Uterus (tissue), 4 donors: ENCODE data around the gene CCDC106. TPM values are rescaled to one million over a fixed set of nuclear protein-coding genes. Genes with fewer than 3 reads are reported as not detected.

Experiments used
- DNase-seq, 2 donors: peaks; one replicate each; pipeline ENCODE4 v3.0.0-alpha.2; 2019 to 2020
- H3K27ac ChIP-seq, 2 donors: fragments of 200-600 bp; sonication (generic); 1 replicate in 1 of 2; 2 replicates in 1 of 2; pipeline ENCODE4 v1.5.1; 2016 to 2018
- H3K27me3 ChIP-seq, 2 donors: fragments of 200-600 bp; sonication (generic); one replicate each; pipeline ENCODE4 v1.5.1; 2018 to 2019; ENCODE audit warnings: control low read depth in 1 of 2
- H3K36me3 ChIP-seq, 2 donors: fragments of 200-600 bp; sonication (generic); one replicate each; pipeline ENCODE4 v1.5.1; 2019; ENCODE audit warnings: control low read depth in 1 of 2
- H3K4me1 ChIP-seq, 2 donors: fragments of 200-600 bp; sonication (generic); one replicate each; pipeline ENCODE4 v1.5.1; 2018 to 2019; ENCODE audit warnings: control low read depth in 1 of 2
- H3K4me3 ChIP-seq, 2 donors: fragments of 200-600 bp; sonication (generic); 1 replicate in 1 of 2; 2 replicates in 1 of 2; pipeline ENCODE4 v1.5.1; 2018 to 2019; ENCODE audit warnings: mild to moderate bottlenecking in 1 of 2
- H3K9me3 ChIP-seq, 2 donors: fragments of 200-600 bp; sonication (generic); one replicate each; pipeline ENCODE4 v1.5.1; 2019; ENCODE audit warnings: control low read depth in 1 of 2
- POLR2A ChIP-seq, 2 donors: fragments of 450-650 bp; IDR thresholded peaks; one replicate each; pipeline ENCODE4 v1.6.1; 2016; ENCODE audit warnings: antibody characterized with exemption in 2 of 2, mild to moderate bottlenecking in 1 of 2, moderate library complexity in 1 of 2
- intact Hi-C: fragments of 100-400 bp; cut with DNase I; formaldehyde crosslinking; loops from one replicate; pipeline ENCODE4 v1.15.1; 2023; ENCODE audit warnings: low total_unique reads
- total RNA-seq, 4 donors: library from RNA; depleted of rRNA in 3 of 4; stranded (reverse); fragments of >200 nt in 3 of 4; gene quantifications; one replicate each; pipeline versions ENCODE4 v1.1.0 to v1.2.4, GENCODE V29; 2014 to 2023
- TF ChIP-seq, protein P1 (sequence below), 4 experiments: fragments of 200-600 bp in 2 of 4; fragments of 450-650 bp in 2 of 4; sonication (generic) in 2 of 4; IDR thresholded peaks; one replicate each; pipeline ENCODE4 v1.5.1; 2016 to 2019; ENCODE audit warnings: antibody characterized with exemption in 4 of 4, mild to moderate bottlenecking in 2 of 4, moderate library complexity in 1 of 4
- donor health status: DM: yes; HTN: yes; CAD: no.

The CCDC106 gene
- total RNA-seq, 4 donors from 2014 or later, result 2.9 to 25.0 (median 6.7) TPM

- DNase-seq, result no peak
- intact Hi-C loops, result no loop called here
- no peak overlapping the region for H3K4me3 ChIP-seq
Observed at GRCh38 chr19:55689411-55690108, 41.5 kb downstream of the CCDC106 start.

GRCh38 chr19:55690109-55690768, 42.2 kb downstream of the CCDC106 start:
- no peaks in the 10 kb centered on the region for H3K27me3 ChIP-seq
- no peak overlapping the region for H3K4me3 ChIP-seq
- no peaks in the 10 kb centered on the region for H3K9me3 ChIP-seq
- H3K4me1 ChIP-seq, result no peaks in the 10 kb centered on the region
- no peak for DNase-seq
- TF ChIP-seq, protein P1, sequence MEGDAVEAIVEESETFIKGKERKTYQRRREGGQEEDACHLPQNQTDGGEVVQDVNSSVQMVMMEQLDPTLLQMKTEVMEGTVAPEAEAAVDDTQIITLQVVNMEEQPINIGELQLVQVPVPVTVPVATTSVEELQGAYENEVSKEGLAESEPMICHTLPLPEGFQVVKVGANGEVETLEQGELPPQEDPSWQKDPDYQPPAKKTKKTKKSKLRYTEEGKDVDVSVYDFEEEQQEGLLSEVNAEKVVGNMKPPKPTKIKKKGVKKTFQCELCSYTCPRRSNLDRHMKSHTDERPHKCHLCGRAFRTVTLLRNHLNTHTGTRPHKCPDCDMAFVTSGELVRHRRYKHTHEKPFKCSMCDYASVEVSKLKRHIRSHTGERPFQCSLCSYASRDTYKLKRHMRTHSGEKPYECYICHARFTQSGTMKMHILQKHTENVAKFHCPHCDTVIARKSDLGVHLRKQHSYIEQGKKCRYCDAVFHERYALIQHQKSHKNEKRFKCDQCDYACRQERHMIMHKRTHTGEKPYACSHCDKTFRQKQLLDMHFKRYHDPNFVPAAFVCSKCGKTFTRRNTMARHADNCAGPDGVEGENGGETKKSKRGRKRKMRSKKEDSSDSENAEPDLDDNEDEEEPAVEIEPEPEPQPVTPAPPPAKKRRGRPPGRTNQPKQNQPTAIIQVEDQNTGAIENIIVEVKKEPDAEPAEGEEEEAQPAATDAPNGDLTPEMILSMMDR (IDR thresholded peaks at IDR 0.05), result no peak
- TF ChIP-seq POLR2A (IDR thresholded peaks at IDR 0.05), result no peak
- H3K27ac ChIP-seq, result no peak overlapping the region
- intact Hi-C loops, result no loop called here
- no peaks in the 10 kb centered on the region for H3K36me3 ChIP-seq

More at GRCh38 chr19:55689411-55690108, 41.5 kb downstream of the CCDC106 start:
- Histone ChIP-seq H3K9me3 (no peaks in the 10 kb centered on the region), H3K27ac (no peak overlapping the region), H3K36me3 (no peaks in the 10 kb centered on the region), H3K4me1 (no peaks in the 10 kb centered on the region), H3K27me3 (no peaks in the 10 kb centered on the region)
- TF ChIP-seq, protein P1 (IDR thresholded peaks at IDR 0.05), result no peak
- TF ChIP-seq POLR2A (IDR thresholded peaks at IDR 0.05), result no peak

GRCh38 chr19:55690769-55691545, 42.9 kb downstream of the CCDC106 start:
- no peak overlapping the region for H3K27ac ChIP-seq
- TF ChIP-seq, protein P1 (IDR thresholded peaks at IDR 0.05), result no peak
- TF ChIP-seq POLR2A (IDR thresholded peaks at IDR 0.05), result no peak
- H3K36me3 ChIP-seq, result no peaks in the 10 kb centered on the region
- DNase-seq, result no peak
- intact Hi-C loops, result no loop called here
- H3K4me3 ChIP-seq, result no peak overlapping the region
- no peaks in the 10 kb centered on the region for H3K4me1 ChIP-seq
- no peaks in the 10 kb centered on the region for H3K27me3 ChIP-seq
- no peaks in the 10 kb centered on the region for H3K9me3 ChIP-seq

DNA sequence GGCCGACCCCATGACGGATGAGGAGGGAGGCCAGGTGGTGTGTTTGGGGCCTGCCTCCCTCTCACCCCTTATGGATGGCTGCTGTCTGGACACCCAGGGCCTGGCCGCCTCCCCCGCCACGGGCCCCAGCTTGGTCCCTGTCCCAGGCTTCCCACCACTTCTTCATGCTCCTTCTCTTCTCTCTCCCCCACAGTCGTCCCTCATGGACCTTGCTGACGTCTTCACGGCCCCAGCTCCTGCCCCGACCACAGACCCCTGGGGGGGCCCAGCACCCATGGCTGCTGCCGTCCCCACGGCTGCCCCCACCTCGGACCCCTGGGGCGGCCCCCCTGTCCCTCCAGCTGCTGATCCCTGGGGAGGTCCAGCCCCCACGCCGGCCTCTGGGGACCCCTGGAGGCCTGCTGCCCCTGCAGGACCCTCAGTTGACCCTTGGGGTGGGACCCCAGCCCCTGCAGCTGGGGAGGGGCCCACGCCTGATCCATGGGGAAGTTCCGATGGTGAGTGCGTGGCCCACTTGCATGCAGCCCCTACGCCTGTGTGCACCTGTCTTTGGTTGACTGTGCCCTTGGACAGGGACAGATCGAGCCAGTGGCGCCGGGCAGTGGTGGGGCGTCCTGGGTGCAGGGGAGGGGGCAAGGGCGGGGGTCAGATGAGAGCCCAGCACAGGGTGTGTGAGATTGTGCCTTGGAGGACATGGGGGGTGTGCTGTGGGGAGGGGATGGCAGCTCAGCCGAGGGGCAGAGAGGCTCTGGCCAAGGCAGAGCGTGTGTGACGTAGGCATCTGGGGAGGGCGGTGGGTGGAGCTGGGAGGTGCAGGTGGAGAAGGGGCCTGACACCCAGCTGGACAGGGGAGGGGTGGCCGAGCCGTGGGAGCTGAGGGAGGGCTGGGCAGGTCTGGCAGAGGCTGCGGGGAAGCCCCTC, 43.8 kb downstream of the CCDC106 start:
- Histone ChIP-seq H3K27me3 (no peaks in the 10 kb centered on the region), H3K4me1 (no peaks in the 10 kb centered on the region), H3K4me3 (no peak overlapping the region), H3K27ac (no peak overlapping the region), H3K9me3 (no peaks in the 10 kb centered on the region), H3K36me3 (no peaks in the 10 kb centered on the region)
- no peak for DNase-seq
- TF ChIP-seq, protein P1 (IDR thresholded peaks at IDR 0.05), result no peak
- TF ChIP-seq POLR2A (IDR thresholded peaks at IDR 0.05), result no peak
- intact Hi-C loops, result no loop called here
